ENCODE results near the gene THOC6.
A peak's percentile ranks its signal among the peaks of the same experiment; 100 is the strongest.

DNA sequence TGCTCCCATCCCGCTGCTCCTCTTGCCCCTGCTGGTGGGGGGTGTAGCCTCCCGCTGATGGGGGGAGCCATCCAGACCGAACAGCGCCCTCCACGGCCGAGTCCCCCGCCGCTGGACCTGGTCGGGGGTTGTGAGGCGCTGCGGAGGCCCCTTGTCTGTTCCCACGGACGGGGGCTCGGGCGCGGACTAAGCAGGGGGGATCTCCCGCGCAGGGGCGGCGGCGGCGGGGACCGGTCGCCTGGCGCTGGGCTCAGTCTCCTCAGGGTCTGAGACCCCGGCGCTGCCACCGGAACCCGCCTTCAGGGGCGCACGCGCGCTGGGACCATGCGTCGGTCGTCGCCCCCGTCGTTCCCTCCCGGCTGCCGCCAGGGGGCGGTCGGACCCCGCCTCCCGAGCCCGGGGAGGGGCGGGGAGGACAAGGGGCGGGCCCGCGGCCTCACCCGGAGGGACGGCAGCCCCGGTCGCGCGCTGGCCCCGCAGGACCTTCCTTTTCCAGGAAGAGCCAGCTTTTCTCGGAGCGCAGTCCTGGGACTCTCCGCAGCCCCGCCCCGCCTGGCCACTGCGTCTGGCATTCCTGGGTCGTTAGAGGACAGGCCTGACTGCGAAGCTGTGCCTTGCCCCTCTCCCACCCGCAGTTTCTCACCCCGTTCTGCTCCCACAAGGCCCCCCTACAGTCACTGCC, 35.3 kb downstream of the THOC6 start:
- peak; percentile 68 for TF ChIP-seq CTCF (IDR thresholded peaks at IDR 0.05; ENCODE audit: low read length)
- TF ChIP-seq EZH2 (IDR thresholded peaks at IDR 0.05; ENCODE audit: borderline replicate concordance, low read length) = no peak

Data from OCI-LY1 (cell line).